ENCODE data around the gene PMEPA1. TPM values are rescaled to one million over a fixed set of nuclear protein-coding genes. Genes with fewer than 3 reads are reported as not detected.

The PMEPA1 gene
- total RNA-seq, 1 experiment from 2014 or later: 89.8 TPM

DNA sequence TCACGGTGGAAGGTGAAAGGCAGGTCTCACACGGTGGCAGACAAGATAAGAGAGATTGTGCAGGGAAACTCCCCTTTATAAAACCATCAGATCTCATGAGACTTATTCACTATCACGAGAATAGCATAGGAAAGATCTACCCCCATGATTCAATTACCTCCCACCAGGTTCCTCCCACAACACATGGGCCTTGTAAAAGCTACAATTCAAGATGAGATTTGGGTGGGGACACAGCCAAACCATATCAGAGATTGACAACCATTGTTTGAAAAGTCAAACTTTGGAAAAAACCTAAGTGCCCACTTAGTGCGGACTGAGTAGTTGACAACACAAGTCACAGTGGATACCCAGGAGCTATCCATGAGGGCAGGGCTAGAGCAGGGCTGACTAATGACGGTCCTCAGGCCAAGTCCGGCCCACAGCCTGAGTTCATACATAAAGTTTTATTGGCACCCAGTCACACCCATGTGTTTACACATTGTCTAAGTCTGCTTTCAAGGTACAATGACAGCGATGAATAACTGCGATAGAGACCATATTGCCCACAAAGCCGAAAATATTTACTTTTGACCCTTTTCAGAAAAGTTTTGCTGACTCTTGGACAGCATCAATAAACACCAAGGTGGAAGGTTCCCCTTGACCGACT is 33.8 kb upstream of the PMEPA1 start:
- no TSS peak for BruUV-seq (replicated peaks)
- TF ChIP-seq, protein P1, sequence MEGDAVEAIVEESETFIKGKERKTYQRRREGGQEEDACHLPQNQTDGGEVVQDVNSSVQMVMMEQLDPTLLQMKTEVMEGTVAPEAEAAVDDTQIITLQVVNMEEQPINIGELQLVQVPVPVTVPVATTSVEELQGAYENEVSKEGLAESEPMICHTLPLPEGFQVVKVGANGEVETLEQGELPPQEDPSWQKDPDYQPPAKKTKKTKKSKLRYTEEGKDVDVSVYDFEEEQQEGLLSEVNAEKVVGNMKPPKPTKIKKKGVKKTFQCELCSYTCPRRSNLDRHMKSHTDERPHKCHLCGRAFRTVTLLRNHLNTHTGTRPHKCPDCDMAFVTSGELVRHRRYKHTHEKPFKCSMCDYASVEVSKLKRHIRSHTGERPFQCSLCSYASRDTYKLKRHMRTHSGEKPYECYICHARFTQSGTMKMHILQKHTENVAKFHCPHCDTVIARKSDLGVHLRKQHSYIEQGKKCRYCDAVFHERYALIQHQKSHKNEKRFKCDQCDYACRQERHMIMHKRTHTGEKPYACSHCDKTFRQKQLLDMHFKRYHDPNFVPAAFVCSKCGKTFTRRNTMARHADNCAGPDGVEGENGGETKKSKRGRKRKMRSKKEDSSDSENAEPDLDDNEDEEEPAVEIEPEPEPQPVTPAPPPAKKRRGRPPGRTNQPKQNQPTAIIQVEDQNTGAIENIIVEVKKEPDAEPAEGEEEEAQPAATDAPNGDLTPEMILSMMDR (IDR thresholded peaks at IDR 0.05): no peak
- TF ChIP-seq, protein P2, sequence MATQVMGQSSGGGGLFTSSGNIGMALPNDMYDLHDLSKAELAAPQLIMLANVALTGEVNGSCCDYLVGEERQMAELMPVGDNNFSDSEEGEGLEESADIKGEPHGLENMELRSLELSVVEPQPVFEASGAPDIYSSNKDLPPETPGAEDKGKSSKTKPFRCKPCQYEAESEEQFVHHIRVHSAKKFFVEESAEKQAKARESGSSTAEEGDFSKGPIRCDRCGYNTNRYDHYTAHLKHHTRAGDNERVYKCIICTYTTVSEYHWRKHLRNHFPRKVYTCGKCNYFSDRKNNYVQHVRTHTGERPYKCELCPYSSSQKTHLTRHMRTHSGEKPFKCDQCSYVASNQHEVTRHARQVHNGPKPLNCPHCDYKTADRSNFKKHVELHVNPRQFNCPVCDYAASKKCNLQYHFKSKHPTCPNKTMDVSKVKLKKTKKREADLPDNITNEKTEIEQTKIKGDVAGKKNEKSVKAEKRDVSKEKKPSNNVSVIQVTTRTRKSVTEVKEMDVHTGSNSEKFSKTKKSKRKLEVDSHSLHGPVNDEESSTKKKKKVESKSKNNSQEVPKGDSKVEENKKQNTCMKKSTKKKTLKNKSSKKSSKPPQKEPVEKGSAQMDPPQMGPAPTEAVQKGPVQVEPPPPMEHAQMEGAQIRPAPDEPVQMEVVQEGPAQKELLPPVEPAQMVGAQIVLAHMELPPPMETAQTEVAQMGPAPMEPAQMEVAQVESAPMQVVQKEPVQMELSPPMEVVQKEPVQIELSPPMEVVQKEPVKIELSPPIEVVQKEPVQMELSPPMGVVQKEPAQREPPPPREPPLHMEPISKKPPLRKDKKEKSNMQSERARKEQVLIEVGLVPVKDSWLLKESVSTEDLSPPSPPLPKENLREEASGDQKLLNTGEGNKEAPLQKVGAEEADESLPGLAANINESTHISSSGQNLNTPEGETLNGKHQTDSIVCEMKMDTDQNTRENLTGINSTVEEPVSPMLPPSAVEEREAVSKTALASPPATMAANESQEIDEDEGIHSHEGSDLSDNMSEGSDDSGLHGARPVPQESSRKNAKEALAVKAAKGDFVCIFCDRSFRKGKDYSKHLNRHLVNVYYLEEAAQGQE (IDR thresholded peaks at IDR 0.05; ENCODE audit: insufficient read depth in 1 of 2, low read depth in 2 of 2, low read length in 1 of 2): no peak
- TF ChIP-seq SIN3A (IDR thresholded peaks at IDR 0.05; ENCODE audit: borderline replicate concordance, insufficient read depth, low read depth, low read length): no peak
- TF ChIP-seq TCF7L2 (IDR thresholded peaks at IDR 0.05; ENCODE audit: low read depth, low read length): no peak
- no peak for TF ChIP-seq POLR2AphosphoS5 (IDR thresholded peaks at IDR 0.05; ENCODE audit: low read depth, low read length)
- DNase-seq (ENCODE audit: low read depth, low spot score) (no peak), ATAC-seq (no peak)
- Histone ChIP-seq H3K9me3 (ENCODE audit: control insufficient read depth, insufficient read depth, low read depth, low read length) (no peaks in the 10 kb centered on the region), H3K27ac (ENCODE audit: low read length) (no peak overlapping the region), H3K4me1 (ENCODE audit: control insufficient read depth, insufficient read depth, low read length) (peaks cover 26% of the 10 kb centered on the region), H3K4me3 (ENCODE audit: low read depth in 2 of 2, low read length in 2 of 2) (no peak overlapping the region), H3K36me3 (ENCODE audit: control insufficient read depth, insufficient read depth, low read length) (no peaks in the 10 kb centered on the region), H3K27me3 (ENCODE audit: control insufficient read depth, insufficient read depth, low read length) (no peaks in the 10 kb centered on the region)
- in situ Hi-C loops (cut with HindIII; ENCODE audit: low pct_unique_long_range_greater_than_20kb, low sequenced_read_pairs): no loop called here
- intact Hi-C loops (cut with micrococcal nuclease; ENCODE audit: unreplicated experiment): no loop called here
- ChIA-PET CTCF (interaction anchor here (0.5 kb wide), 1 partner anchor 205 kb away, joined by 3 read pairs; no protein-coding TSS in a partner anchor), POLR2A (no interaction called here)

DNA sequence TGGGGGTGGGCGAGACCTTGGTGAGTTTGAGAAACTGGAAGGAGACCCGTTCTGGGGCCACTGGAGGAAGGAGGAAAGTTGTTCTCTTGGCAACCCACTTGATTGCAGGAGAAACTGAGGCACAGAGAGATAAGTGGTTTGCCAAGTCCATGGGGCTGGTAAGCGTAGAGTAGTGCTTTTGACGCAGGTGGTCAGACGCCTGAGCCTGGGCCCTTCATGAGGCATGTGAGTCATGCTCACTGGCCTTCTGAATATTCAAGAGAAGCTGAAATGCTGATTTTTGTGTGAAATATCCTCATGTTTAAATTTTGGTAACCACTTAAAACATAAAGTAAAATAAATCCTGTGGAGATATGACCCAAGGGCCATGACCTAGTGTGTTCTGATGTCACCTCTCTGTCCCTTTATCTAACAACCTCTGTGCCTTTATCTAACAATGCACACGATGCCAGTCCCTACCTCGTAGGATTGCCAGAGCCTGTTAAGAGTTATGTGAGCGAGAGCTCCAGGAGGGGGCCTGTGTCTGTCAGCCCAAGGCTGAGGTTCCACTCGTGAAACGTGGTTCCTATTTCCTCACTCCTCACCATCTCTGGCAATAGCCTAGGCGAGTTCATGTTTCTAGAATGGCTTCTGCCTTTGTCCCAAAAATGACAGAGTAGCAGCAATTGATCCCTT is 32.8 kb upstream of the PMEPA1 start:
- DNase-seq (ENCODE audit: low read depth, low spot score): no peak
- intact Hi-C loops (cut with micrococcal nuclease; ENCODE audit: unreplicated experiment): no loop called here
- no peak; the same call in 1 of the 2 replicates for ATAC-seq
- Histone ChIP-seq H3K27ac (ENCODE audit: low read length) (no peak overlapping the region), H3K27me3 (ENCODE audit: control insufficient read depth, insufficient read depth, low read length) (no peaks in the 10 kb centered on the region), H3K4me1 (ENCODE audit: control insufficient read depth, insufficient read depth, low read length) (peaks cover 17% of the 10 kb centered on the region), H3K36me3 (ENCODE audit: control insufficient read depth, insufficient read depth, low read length) (no peaks in the 10 kb centered on the region), H3K4me3 (ENCODE audit: low read depth in 2 of 2, low read length in 2 of 2) (no peak overlapping the region), H3K9me3 (ENCODE audit: control insufficient read depth, insufficient read depth, low read depth, low read length) (no peaks in the 10 kb centered on the region)
- TF ChIP-seq SIN3A (IDR thresholded peaks at IDR 0.05; ENCODE audit: borderline replicate concordance, insufficient read depth, low read depth, low read length) (no peak), TCF7L2 (IDR thresholded peaks at IDR 0.05; ENCODE audit: low read depth, low read length) (no peak), POLR2AphosphoS5 (IDR thresholded peaks at IDR 0.05; ENCODE audit: low read depth, low read length) (no peak)
- TF ChIP-seq, protein P1 (IDR thresholded peaks at IDR 0.05): no peak
- TF ChIP-seq, protein P2 (IDR thresholded peaks at IDR 0.05; ENCODE audit: insufficient read depth in 1 of 2, low read depth in 2 of 2, low read length in 1 of 2): no peak
- POLR2A ChIA-PET: no interaction called here
- in situ Hi-C loops (cut with HindIII; ENCODE audit: low pct_unique_long_range_greater_than_20kb, low sequenced_read_pairs): no loop called here
- no TSS peak for BruUV-seq (replicated peaks)
- CTCF ChIA-PET: no interaction called here
